Activated effector memory CD4-positive, alpha-beta T cell treated with Interleukin-2 at 50 U/mL for 16 hours (primary cell): ENCODE measurements around the gene RGS18.
"Not testable (repeated sequence)": the region's sequence is repeated elsewhere in the genome, so short reads cannot be mapped to it uniquely, and the experiment has no call there.

Experiments used
- DNase-seq: peaks from one replicate; pipeline ENCODE4 v3.0.0-alpha.2; 2020

RGS18 gene

GRCh38 chr1:192167911-192168700 is 9.8 kb downstream of the RGS18 start:
- no peak for DNase-seq

GRCh38 chr1:192168964-192169363 is 10.7 kb downstream of the RGS18 start:
- DNase-seq: no peak

- DNase-seq: no peak
Measured at GRCh38 chr1:192170196-192170984, 12.1 kb downstream of the RGS18 start.

- no peak for DNase-seq
Measured at GRCh38 chr1:192171123-192171522, 12.9 kb downstream of the RGS18 start.

- no peak for DNase-seq
Measured at GRCh38 chr1:192175971-192176370, 17.7 kb downstream of the RGS18 start.

- DNase-seq: no peak
Measured at GRCh38 chr1:192183788-192184187, 25.5 kb downstream of the RGS18 start.

- no peak for DNase-seq
Measured at GRCh38 chr1:192186197-192186596, 27.9 kb downstream of the RGS18 start.

GRCh38 chr1:192190066-192190465 is 31.8 kb downstream of the RGS18 start:
- no peak for DNase-seq

- no peak for DNase-seq
Measured at GRCh38 chr1:192201303-192201702, 43.0 kb downstream of the RGS18 start.

GRCh38 chr1:192224396-192224795 is 66.1 kb downstream of the RGS18 start:
- DNase-seq: no peak

GRCh38 chr1:192224846-192225245 is 66.6 kb downstream of the RGS18 start:
- DNase-seq: no peak

GRCh38 chr1:192225266-192225665 is 67.0 kb downstream of the RGS18 start:
- DNase-seq: no peak

- no peak for DNase-seq
Measured at GRCh38 chr1:192225703-192226102, 67.4 kb downstream of the RGS18 start.

GRCh38 chr1:192227330-192227729 is 69.1 kb downstream of the RGS18 start:
- DNase-seq: no peak

GRCh38 chr1:192227980-192228379 is 69.7 kb downstream of the RGS18 start:
- DNase-seq: not testable (repeated sequence)

GRCh38 chr1:192232817-192233417 is 74.7 kb downstream of the RGS18 start:
- no peak for DNase-seq

- DNase-seq: no peak
Measured at GRCh38 chr1:192235127-192235526, 76.9 kb downstream of the RGS18 start.
